GM23248 (cell line): ENCODE results near the gene PIANP. TPM values are rescaled to one million over a fixed set of nuclear protein-coding genes. Genes with fewer than 3 reads are reported as not detected.
A peak's percentile ranks its signal among the peaks of the same experiment; 100 is the strongest.

ENCODE experiments used
- DNase-seq: peaks from one replicate; pipeline ENCODE4 v3.0.0-alpha.2; 2015
- H2AFZ ChIP-seq: fragments of 200-600 bp; sonication (generic); 2 replicates; pipeline ENCODE4 v1.6.1; 2016; ENCODE audit warnings: antibody characterized with exemption
- H3F3A ChIP-seq: fragments of 200-600 bp; sonication (generic); 2 replicates; pipeline ENCODE4 v1.6.1; 2016; ENCODE audit warnings: mild to moderate bottlenecking, antibody characterized with exemption, mixed run types; ENCODE audit not compliant: insufficient read depth
- H3K27ac ChIP-seq: fragments of 200-600 bp; sonication (generic); 2 replicates; pipeline ENCODE4 v1.5.1; 2016; ENCODE audit warnings: mild to moderate bottlenecking
- H3K27me3 ChIP-seq: fragments of 200-600 bp; sonication (generic); replicated peaks from 2 replicates; pipeline ENCODE4 v1.6.1; 2016; ENCODE audit warnings: mild to moderate bottlenecking; ENCODE audit not compliant: insufficient read depth
- H3K36me3 ChIP-seq: fragments of 200-600 bp; sonication (generic); 2 replicates; pipeline ENCODE4 v1.6.1; 2016; ENCODE audit warnings: low read depth, mild to moderate bottlenecking
- H3K4me1 ChIP-seq: fragments of 200-600 bp; sonication (generic); 2 replicates; pipeline ENCODE4 v1.6.1; 2016; ENCODE audit warnings: mild to moderate bottlenecking; ENCODE audit not compliant: insufficient read depth
- H3K4me2 ChIP-seq: fragments of 200-600 bp; sonication (generic); one replicate; pipeline ENCODE4 v1.6.1; 2016; ENCODE audit warnings: mild to moderate bottlenecking; ENCODE audit not compliant: unreplicated experiment
- H3K4me3 ChIP-seq: fragments of 200-600 bp; sonication (generic); 2 replicates; pipeline ENCODE4 v1.5.1; 2016; ENCODE audit warnings: mild to moderate bottlenecking
- H3K79me2 ChIP-seq: fragments of 200-600 bp; sonication (generic); 2 replicates; pipeline ENCODE4 v1.6.1; 2016; ENCODE audit warnings: mild to moderate bottlenecking; ENCODE audit not compliant: insufficient read depth
- H3K9ac ChIP-seq: fragments of 200-600 bp; sonication (generic); 2 replicates; pipeline ENCODE4 v1.6.1; 2016; ENCODE audit warnings: mild to moderate bottlenecking
- H3K9me2 ChIP-seq: fragments of 200-600 bp; sonication (generic); 2 replicates; pipeline ENCODE4 v1.6.1; 2016; ENCODE audit warnings: mixed run types, mild to moderate bottlenecking, moderate library complexity; ENCODE audit not compliant: insufficient read depth
- H3K9me3 ChIP-seq: fragments of 200-600 bp; sonication (generic); one replicate; pipeline ENCODE4 v1.6.1; 2017; ENCODE audit warnings: low read depth
- H4K20me1 ChIP-seq: fragments of 200-600 bp; sonication (generic); 2 replicates; pipeline ENCODE4 v1.6.0; 2016; ENCODE audit not compliant: insufficient read depth
- EZH2 ChIP-seq: fragments of 200-600 bp; sonication (generic); IDR thresholded peaks from 2 replicates; pipeline ENCODE4 v1.6.1; 2018; ENCODE audit warnings: antibody characterized with exemption, mild to moderate bottlenecking; ENCODE audit not compliant: insufficient read depth, poor library complexity, severe bottlenecking
- EZH2phosphoT487 ChIP-seq: fragments of 200-600 bp; sonication (generic); IDR thresholded peaks from 2 replicates; pipeline ENCODE4 v1.6.1; 2018; ENCODE audit warnings: antibody characterized with exemption, moderate library complexity, mild to moderate bottlenecking, low read depth; ENCODE audit not compliant: insufficient read depth
- WGBS, 2 experiments: methylation state at CpG; one replicate each; pipeline ENCODE4 v1.1.6; 2015 to 2017; ENCODE audit warnings: low lambda C conversion rate in 2 of 2, low coverage in 1 of 2; ENCODE audit errors: missing lambda C conversion rate in 2 of 2; 5-methylcytosine and 5-hydroxymethylcytosine counted together
- in situ Hi-C: fragments of 300-500 bp; cut with MboI; formaldehyde crosslinking; loops from 2 replicates; pipeline ENCODE4 v1.15.0; 2020
- polyA plus RNA-seq: library from polyadenylated mRNA; unstranded; fragments of >200 nt; fragmentation: Nextera tagmentation; extraction: Ambion mirVana; gene quantifications from 2 replicates; pipeline ENCODE4 v1.2.1, GENCODE V29; 2016
- total RNA-seq: library from RNA; depleted of rRNA; stranded (reverse); fragments of >200 nt; shearing (Covaris generic); gene quantifications from 2 replicates; pipeline ENCODE4 v1.2.3, GENCODE V29; 2014

Gene PIANP
- total and polyA plus RNA-seq, 2 experiments from 2014 or later, result 0.11 to 0.60 TPM

DNA sequence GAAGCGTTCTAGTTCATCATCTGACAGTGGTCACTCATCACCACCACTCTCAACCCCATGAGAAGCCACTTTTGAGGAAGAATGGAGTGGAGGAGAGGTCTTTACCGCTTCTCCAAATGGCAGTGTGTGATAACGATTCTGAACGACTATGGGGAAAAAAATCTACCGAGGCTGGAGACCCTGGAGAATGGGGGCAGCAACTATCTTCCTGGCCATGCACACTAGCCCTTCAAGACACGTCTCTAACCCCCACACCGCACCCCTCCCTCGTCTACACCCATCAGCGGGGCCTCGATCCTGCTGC, 38.1 kb downstream of the PIANP start:
- 0 to 2% methylated on average over 9 to 10 of the region's 10 CpGs for WGBS, 2 experiments

DNA sequence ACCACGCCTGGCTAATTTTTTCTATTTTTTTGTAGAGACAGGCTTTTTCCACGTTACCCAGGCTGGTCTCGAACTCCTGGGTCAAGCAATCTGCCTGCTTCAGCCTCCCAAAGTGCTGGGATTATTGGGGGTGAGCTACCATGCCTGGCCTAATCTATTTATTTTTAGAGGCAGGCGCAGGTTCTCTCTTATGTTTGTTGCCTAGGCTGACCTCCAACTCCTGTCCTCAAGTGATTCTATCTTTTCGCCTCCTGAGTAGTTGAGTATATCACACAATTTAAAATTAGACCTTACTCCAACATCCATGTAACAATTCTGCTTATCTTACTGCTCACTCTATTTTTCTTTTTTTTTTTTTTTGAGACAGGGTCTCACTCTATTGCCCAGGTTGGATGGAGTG, 46.6 kb downstream of the PIANP start:
- 87 to 93% methylated on average over 5 of the region's 5 CpGs for WGBS, 2 experiments

More for the DNA sequence above, 38.1 kb downstream of the PIANP start:
- Histone ChIP-seq H3K4me2 (peak overlapping the region; percentile 99), H2AFZ (peak overlapping the region; percentile 86), H4K20me1 (no peaks in the 10 kb centered on the region), H3K27me3 (no peaks in the 10 kb centered on the region), H3K4me3 (peak overlapping the region; percentile 91), H3K9me2 (no peaks in the 10 kb centered on the region), H3K27ac (peak overlapping the region; percentile 51), H3K36me3 (peaks cover 7% of the 10 kb centered on the region; the same call in 1 of the 2 replicates), H3K4me1 (peaks cover 9% of the 10 kb centered on the region), H3K9me3 (no peaks in the 10 kb centered on the region), H3K9ac (peak overlapping the region; percentile 93), H3K79me2 (peaks cover 53% of the 10 kb centered on the region), H3F3A (peaks cover 28% of the 10 kb centered on the region)
- in situ Hi-C loops, result no loop called here
- TF ChIP-seq EZH2phosphoT487 (no peak), EZH2 (no peak)
- DNase-seq, result no peak

DNA sequence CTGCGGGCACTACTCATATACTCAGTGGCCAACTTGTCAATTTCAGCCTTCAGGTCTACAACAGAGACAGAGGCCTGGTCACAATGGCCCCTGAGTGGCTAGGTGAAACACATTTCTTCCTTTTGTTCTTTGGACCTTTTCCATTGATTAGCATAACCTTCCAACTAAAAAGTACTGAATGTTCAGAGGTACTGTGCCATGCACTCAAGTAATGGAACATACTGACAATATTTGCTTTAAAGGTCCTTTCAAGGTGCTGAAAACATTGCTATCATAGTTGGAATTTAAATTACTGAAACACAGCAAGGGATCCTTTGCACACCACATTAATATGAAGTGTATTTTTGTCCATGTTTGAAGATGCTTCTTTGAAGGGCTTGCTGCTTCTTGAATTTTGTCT, 47.3 kb downstream of the PIANP start:
- in situ Hi-C loops, result no loop called here
- no peaks in the 10 kb centered on the region for H3K27me3 ChIP-seq
- no peaks in the 10 kb centered on the region for H3F3A ChIP-seq
- peaks cover 14% of the 10 kb centered on the region for H3K79me2 ChIP-seq
- 100% methylated on average over 1 of the region's 1 CpG for WGBS, 2 experiments
- no peak overlapping the region for H3K9ac ChIP-seq
- H3K4me2 ChIP-seq, result no peak overlapping the region
- no peak for DNase-seq
- H3K4me1 ChIP-seq, result no peaks in the 10 kb centered on the region
- no peak overlapping the region for H2AFZ ChIP-seq
- TF ChIP-seq EZH2phosphoT487 (no peak), EZH2 (no peak)
- H3K9me2 ChIP-seq, result no peaks in the 10 kb centered on the region
- no peak overlapping the region for H3K27ac ChIP-seq
- no peaks in the 10 kb centered on the region for H3K9me3 ChIP-seq
- peaks cover 23% of the 10 kb centered on the region; the same call in 1 of the 2 replicates for H3K36me3 ChIP-seq
- H4K20me1 ChIP-seq, result no peaks in the 10 kb centered on the region
- no peak overlapping the region for H3K4me3 ChIP-seq

More for the DNA sequence above, 46.6 kb downstream of the PIANP start:
- H3K9me3 ChIP-seq, result no peaks in the 10 kb centered on the region
- H4K20me1 ChIP-seq, result no peaks in the 10 kb centered on the region
- no peak overlapping the region for H3K9ac ChIP-seq
- H3K4me3 ChIP-seq, result no peak overlapping the region
- H3K27me3 ChIP-seq, result no peaks in the 10 kb centered on the region
- no peak overlapping the region for H3K27ac ChIP-seq
- no peaks in the 10 kb centered on the region for H3K9me2 ChIP-seq
- peaks cover 23% of the 10 kb centered on the region; the same call in 1 of the 2 replicates for H3K36me3 ChIP-seq
- no peaks in the 10 kb centered on the region for H3K4me1 ChIP-seq
- in situ Hi-C loops, result no loop called here
- DNase-seq, result no peak
- no peak overlapping the region for H2AFZ ChIP-seq
- TF ChIP-seq EZH2 (no peak), EZH2phosphoT487 (no peak)
- no peak overlapping the region for H3K4me2 ChIP-seq
- H3F3A ChIP-seq, result no peaks in the 10 kb centered on the region
- H3K79me2 ChIP-seq, result peaks cover 20% of the 10 kb centered on the region

DNA sequence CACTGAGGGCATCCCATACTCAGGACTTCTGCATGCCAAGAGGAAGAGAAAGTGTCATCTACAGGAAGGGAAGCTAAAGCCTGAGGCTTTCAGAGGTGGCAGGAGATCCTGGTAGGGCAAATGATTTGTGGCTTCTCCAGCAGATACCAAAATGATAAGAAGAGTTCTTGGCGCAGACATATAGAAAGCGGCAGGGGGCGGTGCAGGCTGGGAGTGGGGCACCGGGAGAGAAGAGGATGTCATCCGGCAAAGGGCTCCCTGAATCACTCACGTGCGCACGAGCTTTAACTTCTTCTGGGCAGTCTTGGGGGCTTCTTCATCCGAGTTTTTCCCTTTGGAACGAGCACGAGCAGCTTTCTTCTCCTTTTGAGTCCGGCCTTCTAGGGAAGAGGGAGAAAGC, 48.2 kb downstream of the PIANP start:
- Histone ChIP-seq H3K9ac (no peak overlapping the region), H2AFZ (no peak overlapping the region), H3K9me2 (no peaks in the 10 kb centered on the region), H3K4me1 (no peaks in the 10 kb centered on the region), H3K79me2 (peaks cover 5% of the 10 kb centered on the region; the same call in 1 of the 2 replicates), H3K4me2 (no peak overlapping the region), H3K4me3 (no peak overlapping the region), H4K20me1 (no peaks in the 10 kb centered on the region), H3F3A (no peaks in the 10 kb centered on the region), H3K27ac (no peak overlapping the region), H3K9me3 (no peaks in the 10 kb centered on the region), H3K36me3 (peaks cover 23% of the 10 kb centered on the region; the same call in 1 of the 2 replicates), H3K27me3 (no peaks in the 10 kb centered on the region)
- TF ChIP-seq EZH2, result no peak
- no peak for TF ChIP-seq EZH2phosphoT487
- DNase-seq, result no peak
- WGBS, 2 experiments, result 93 to 95% methylated on average over 12 of the region's 12 CpGs
- in situ Hi-C loops, result no loop called here

DNA sequence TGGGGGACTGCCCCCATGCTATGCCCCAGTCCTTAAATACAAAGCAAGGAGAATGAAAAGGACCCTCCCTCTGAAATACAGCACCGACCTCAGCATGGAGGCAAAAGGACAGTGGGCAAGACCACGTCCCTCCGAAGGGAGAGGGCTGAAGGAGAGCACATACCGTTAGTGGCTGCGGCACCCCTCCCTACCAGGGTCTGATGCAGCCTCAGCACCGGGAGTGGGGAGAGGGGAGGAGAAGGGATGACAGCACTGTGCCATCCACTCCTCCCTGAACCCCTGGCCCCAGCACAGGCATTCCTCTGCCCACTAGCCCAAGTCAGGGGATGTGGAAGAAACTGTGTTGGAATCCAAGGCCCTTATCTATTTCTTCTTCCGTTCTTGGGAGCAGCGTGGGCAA, 49.8 kb downstream of the PIANP start:
- H3K36me3 ChIP-seq, result peaks cover 15% of the 10 kb centered on the region; the same call in 1 of the 2 replicates
- TF ChIP-seq EZH2phosphoT487 (no peak), EZH2 (no peak)
- no peaks in the 10 kb centered on the region for H3F3A ChIP-seq
- no peak overlapping the region for H3K4me3 ChIP-seq
- no peak for DNase-seq
- H2AFZ ChIP-seq, result no peak overlapping the region
- H3K4me2 ChIP-seq, result no peak overlapping the region
- H3K27ac ChIP-seq, result no peak overlapping the region
- H3K79me2 ChIP-seq, result no peaks in the 10 kb centered on the region
- no peaks in the 10 kb centered on the region for H3K9me3 ChIP-seq
- H3K27me3 ChIP-seq, result no peaks in the 10 kb centered on the region
- H4K20me1 ChIP-seq, result no peaks in the 10 kb centered on the region
- H3K4me1 ChIP-seq, result no peaks in the 10 kb centered on the region
- in situ Hi-C loops, result no loop called here
- no peaks in the 10 kb centered on the region for H3K9me2 ChIP-seq
- WGBS, 2 experiments, result 83 to 85% methylated on average over 8 of the region's 8 CpGs
- no peak overlapping the region for H3K9ac ChIP-seq
